Stimulated activated CD4-positive, alpha-beta T cell treated with anti-CD3 and anti-CD28 coated beads, Interleukin-15, amount 100 ng/mL, for 48 hours (primary cell): ENCODE results near the gene GALM.
"Not testable (repeated sequence)": the region's sequence is repeated elsewhere in the genome, so short reads cannot be mapped to it uniquely, and the experiment has no call there.

Source experiments
- DNase-seq, 2 donors: peaks; one replicate each; pipeline ENCODE4 v3.0.0-alpha.2; 2020; ENCODE audit warnings: low read depth in 2 of 2

The GALM gene

DNA sequence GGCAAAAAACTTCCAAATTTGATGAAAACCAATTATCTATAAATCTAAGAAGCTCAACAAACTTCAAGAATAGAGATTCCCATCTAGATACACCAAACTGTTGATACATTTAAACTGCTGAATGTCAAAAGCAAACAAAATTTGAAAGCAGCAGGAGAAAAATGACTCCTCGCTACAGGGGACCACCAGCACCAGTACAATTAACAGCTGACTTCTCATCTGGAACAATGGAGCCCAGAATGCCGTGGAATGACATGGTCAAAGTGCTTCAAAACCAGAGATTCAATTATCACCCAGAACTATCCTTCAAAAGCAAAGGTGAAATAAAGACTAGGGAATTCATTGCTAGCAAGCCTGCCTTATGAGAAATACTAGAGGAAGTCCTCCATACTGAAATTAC lies 73.6 kb downstream of the GALM start:
- no peak for DNase-seq

DNA sequence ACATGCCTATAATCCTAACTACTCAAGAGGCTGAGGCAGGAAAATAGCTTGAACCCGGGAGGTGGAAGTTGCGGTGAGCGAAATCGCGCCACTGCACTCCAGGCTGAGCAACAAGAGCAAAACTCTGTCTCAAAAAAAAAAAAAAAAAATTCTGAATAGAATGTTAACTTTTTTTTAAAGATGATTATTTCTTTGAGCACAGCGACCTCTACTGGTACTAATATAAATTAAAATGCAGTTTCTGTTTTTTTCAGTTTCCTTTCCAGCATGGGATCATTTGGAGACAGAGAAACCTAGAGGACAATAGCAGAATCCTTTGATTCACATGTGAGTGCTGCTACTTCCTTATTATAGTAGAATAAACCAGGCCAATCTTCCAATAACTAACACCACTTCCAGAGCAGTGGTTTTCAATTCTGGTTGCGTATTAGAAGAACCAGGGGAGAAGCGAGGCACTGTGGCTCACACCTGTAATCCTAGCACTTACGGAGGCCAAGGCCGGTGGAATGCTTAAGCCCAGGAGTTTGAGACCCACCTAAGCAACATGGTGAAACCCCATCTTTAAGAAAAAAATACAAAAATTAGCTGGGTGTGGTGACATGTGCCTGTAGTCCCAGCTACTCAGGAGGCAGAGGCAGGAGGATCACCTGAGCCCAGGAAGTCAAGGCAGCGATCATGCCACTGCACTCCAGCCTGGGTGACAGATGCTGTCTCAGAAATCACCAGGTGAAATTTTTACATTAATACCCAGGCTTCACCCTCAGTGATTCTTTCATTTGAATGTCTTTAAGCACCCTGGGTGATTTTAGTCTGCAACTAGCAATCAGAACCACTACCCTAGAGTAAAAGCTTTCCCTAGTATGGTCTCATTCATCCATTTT lies 75.2 kb downstream of the GALM start:
- no peak for DNase-seq

GRCh38 chr2:38742797-38743559 lies 77.1 kb downstream of the GALM start:
- no peak for DNase-seq

DNA sequence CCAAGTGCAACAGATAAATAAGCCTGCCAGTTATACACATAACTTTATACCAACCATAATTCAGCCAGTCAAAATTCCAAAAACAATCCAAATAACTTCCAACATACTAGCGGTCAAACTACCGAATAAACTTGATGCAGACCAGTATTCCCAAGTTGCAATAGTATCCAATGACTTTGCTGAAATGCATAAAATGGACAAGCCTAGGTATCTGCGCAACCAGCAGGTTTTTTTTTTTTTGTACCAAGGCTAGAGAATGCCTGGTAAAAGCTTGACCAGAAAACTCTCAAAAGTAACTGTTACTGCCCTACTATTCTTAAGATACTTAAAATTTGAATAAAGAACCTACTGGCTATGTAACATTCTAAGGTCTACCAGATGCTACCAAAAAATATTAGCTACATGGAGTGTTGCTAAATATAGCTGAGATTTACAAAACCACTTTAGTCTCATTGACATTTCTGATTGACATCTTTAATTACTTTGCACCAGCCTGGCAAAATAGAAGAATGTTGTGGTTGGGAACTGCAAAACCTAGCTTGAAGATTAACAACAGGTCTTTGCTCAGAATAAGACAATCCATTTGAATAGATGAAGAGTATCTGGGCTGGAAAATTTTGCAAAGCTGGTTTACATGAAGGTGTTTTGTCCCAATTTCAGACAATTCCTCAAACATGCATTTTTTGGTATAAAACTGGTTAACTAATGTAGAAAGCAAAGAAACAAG lies 77.9 kb downstream of the GALM start:
- DNase-seq, result no peak

DNA sequence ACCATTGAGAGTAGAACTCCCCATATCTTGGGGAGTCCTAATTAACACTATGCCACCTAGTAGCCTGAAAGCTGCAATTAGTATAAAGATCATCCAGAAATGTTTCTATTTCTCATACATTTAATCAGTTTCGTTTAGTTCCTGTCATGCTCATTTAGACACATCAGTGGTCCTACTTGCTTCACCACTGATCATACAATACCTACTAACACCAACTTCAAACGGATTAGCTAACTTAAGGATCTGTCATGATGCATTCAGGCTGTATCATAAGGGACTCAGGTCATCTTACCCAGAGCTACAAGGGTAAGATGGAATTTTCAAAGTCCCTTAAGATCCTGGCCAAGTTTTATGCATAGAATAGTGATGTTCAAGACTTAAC lies 78.5 kb downstream of the GALM start:
- no peak for DNase-seq

- no peak for DNase-seq
Observed at GRCh38 chr2:38745267-38745666, 79.4 kb downstream of the GALM start.

DNA sequence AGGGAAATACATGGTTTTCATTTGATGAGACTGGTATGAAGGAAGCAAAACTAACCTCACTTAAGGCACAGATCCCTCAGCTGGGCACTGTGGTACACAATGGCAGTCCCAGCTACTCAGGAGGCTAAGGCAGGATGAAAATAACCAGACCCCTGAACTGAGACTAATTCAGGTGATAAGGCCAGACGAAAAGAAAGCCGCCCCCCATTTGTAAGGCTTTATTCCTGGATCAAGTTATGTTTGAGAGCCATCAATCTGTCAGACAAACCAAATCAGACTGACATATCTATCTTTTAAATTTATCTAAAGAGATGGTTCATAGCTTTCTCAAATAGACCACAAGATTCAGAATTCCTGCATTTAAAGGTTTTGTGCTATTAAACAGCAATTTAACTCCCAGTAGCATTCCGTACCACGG lies 81.1 kb downstream of the GALM start:
- DNase-seq, result no peak

- DNase-seq, result no peak
Observed at GRCh38 chr2:38747819-38748218, 81.9 kb downstream of the GALM start.

GRCh38 chr2:38748391-38748790 lies 82.5 kb downstream of the GALM start:
- DNase-seq, result no peak

DNA sequence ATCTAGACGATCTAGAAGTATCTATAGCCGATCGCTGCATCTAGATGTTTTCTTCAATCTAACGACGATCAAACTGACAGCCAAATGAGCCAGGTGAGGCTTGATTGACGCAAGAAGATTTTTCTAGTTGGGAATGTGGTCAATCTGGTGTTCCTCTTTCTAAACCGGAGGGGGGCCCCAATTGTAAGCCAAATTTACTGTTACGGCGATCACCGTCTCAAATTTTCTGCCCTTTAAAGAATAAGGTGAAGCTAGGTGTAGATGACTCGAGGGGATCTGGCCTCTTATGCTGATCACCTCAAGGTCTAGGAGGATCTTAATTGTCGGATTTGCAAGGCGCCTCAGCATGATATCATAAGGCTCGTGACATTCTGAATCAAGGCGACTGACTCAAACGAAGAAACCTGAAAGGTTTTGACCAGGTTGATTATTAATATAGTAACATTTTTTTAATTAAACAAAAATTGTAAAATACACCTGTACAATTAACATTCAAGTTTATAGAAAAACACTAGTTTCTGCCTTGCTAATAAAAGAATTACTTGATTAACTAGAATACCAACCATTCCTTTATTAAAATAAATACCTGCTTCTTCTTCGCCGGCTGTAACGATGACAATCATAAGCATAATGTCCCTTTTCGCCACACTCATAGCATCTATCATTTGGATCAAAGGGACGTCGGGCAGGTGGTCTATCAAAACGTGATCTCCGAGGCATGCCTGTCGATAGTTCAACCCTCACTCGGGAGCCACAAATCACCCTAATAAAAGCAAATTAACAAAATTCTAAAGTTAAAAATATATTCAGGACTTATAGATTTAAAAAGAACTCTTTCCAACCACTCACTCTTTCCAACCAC lies 83.3 kb downstream of the GALM start:
- no peak for DNase-seq

DNA sequence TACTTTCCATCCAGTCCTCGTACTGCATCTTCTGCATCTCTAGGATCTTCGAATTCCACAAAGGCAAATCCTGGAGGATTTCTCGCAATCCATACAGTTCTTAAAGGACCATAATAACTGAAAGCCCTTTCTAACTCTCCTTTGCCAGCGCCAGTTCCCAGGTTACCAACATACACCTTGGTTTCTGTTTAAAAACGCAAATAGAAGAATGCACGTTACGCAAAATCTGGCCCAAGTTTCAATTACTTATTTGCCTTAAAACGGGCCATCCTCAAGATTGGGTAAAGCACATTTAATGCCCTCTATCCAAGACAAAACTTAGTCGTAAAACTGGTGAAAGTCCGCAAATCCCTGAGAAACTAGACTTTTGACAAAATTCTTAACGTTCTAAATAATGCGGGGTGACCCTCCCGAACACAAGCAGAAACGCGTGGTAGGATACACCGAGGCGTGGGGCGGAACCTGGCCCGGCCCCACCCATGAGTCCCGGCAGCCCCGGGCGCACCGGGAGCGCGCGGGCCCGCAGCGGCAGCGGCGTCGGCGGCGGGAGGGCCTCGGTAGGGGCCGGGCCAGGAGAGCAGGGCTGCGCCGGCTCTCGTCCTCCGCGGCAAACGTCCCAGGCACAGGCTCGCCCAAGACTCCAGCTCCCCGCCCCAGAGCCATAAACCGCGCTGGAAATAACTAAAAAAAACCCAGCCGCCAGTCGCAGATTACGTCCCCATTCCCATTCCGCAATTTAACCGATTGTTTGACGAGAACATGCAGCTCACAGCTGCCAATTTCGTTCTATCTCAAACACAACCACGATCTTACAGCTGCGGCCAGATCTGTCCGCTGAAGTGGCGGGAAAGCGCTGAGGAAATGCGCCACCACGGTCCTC lies 84.3 kb downstream of the GALM start:
- DNase-seq, result peak in 1 of 2 donors; percentile 40

GRCh38 chr2:38750891-38751595 lies 85.1 kb downstream of the GALM start, which contains the start of gene SRSF7:
TSS of gene SRSF7 (minus strand) at chr2:38751361. CDS start at chr2:38751256, 105 bp downstream.
- DNase-seq, result peak; percentile 95

DNA sequence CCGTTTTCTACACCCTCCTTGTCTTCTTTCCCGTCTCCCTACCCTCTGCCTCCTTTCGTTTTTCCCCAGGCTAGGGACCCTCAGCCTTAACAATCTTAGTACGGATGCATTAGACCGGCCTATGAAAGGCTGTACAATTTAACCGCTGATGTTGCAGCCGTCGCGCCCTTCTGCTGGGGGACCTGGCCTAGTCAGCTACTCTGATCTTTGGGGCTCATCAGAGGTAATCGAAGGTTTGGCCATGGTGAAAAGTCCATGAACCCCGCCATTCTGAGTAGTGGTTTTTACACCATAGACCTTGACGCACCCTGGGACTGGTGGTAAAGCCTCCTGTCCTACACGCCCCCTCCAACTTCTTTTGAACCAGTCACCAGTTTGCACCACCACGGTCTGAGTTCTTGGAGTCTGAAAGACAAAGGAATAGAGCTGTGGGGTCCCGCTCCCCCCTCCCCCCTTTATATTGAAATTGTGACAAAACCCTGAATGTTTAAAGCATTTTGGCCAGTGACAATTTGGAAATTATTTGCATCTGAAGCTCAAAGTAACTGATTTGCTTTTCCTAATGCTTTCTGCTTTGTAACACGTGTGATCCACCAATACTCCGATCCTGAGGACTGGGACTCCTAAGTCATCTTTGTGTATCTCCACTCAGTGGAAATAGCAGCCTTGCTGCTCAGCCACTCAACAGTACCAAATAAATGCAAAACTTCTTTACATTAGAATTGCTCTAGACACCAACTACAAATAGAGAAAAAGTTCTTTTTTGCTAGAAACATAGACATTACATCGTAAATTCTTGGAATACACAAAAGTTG lies 85.9 kb downstream of the GALM start:
- DNase-seq, result no peak

DNA sequence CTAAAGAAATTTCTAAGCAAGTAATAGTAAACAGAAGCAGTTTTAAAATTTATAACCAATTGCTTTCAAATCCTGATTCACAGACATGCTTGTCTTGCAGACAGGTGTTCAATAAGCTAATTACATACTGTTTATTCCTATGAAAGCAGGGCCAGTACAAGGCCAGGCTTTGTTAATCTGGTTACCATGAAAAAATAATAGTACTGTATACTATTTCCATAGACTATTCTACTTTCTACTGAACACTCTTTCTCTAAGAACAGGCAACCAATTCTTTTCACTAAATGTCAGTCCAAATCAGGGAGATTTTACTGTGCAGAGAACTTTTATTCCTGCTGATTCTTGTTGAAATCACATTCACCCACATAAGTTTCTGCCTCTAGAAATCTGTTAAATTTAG lies 88.1 kb downstream of the GALM start:
- DNase-seq, result no peak

DNA sequence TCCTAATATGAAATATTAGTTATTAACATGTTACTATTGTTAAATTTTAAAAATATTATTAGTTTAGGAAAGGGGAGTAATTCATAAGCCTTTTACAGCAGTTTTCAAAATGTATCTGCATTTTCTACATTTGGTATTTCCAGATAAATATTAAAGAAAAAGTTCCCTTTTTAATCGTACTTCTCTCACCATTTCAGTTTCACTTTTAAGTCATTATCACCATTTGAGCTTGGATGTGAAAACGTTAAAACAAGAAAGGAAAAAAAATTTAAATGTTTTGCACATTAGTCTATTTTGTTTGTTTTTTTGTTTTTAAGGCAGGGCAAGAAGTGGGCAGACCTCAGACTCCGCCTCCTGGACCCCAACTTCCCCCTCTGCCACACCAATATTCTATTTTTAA lies 88.6 kb downstream of the GALM start:
- no peak for DNase-seq

- DNase-seq, result not testable (repeated sequence)
Observed at GRCh38 chr2:38755891-38756290, 90.0 kb downstream of the GALM start.

- DNase-seq, result no peak
Observed at GRCh38 chr2:38763228-38763627, 97.3 kb downstream of the GALM start.

- no peak for DNase-seq
Observed at GRCh38 chr2:38763728-38764127, 97.8 kb downstream of the GALM start.

DNA sequence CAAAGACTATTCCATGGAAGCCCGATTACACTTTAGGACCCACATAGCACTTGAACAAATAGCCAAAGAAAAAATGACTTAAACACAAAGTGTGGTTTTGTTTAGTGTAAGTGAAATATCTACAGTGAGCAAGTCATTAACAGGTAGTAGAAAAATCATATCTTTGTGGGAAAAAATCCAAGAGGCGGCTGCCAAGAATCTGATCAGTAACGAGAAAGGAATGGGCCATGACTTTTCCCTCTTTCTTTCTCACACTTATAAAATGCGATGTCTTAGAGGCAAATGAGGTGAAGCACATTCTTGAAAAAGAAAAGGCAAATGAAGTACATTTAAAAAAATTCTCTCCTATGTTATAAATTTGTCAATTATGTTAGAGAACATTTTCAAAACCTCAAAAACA lies 99.2 kb downstream of the GALM start:
- DNase-seq, result no peak
